ENCODE measurements around the gene KIRREL3. TPM values are rescaled to one million over a fixed set of nuclear protein-coding genes. Genes with fewer than 3 reads are reported as not detected.

Gene KIRREL3
- polyA plus RNA-seq, 2 of the 4 experiments (the other 2 are of a cell fraction), result 3.0 to 11.0 TPM

DNA sequence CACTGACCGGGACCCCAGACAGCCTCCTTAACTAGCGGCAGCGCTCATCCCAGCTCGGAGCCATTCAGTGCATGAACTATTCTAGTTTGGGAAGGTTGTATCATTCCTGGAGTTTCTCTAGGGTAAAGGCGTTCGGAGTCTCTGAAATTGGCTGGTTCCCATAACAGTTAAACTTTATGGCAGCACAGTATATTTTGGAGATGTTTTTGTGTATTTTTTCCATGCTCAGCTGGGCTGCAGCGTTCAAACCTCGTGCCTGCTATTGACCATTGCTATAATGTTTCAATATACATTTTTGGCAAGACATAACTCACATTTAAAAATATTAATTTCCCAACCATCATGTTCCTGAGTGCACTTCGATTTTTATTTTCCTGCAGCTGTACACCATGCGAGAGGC lies 475.4 kb downstream of the KIRREL3 start:
- TF ChIP-seq HOXB13 (CRISPR knock-in tag; IDR thresholded peaks at IDR 0.05; ENCODE audit: low read depth) (no peak), RNF2 (IDR thresholded peaks at IDR 0.05; ENCODE audit: borderline replicate concordance, low read depth) (no peak), ESRRA (IDR thresholded peaks at IDR 0.05; ENCODE audit: borderline replicate concordance, low read length) (no peak), HOXA7 (CRISPR knock-in tag; IDR thresholded peaks at IDR 0.05) (no peak), RARB (CRISPR knock-in tag; IDR thresholded peaks at IDR 0.05) (no peak)
- H3K4me2 ChIP-seq, result no peak overlapping the region
- peaks cover 6% of the 10 kb centered on the region; the same call in 1 of the 3 replicates for H3K4me1 ChIP-seq
- H3K9me3 ChIP-seq, result no peaks in the 10 kb centered on the region
- ATAC-seq (no peak), DNase-seq (ENCODE audit: low read depth in 1 of 2, low spot score in 1 of 2) (no peak), FAIRE-seq (no peak)
- 83% methylated on average over 10 of the region's 10 CpGs for WGBS (ENCODE audit: missing lambda C conversion rate)
- POLR2A ChIA-PET, result no interaction called here
- H3K27ac ChIP-seq, result no peak overlapping the region
- CTCF ChIA-PET, result no interaction called here
- H3K4me3 ChIP-seq, result no peak overlapping the region

DNA sequence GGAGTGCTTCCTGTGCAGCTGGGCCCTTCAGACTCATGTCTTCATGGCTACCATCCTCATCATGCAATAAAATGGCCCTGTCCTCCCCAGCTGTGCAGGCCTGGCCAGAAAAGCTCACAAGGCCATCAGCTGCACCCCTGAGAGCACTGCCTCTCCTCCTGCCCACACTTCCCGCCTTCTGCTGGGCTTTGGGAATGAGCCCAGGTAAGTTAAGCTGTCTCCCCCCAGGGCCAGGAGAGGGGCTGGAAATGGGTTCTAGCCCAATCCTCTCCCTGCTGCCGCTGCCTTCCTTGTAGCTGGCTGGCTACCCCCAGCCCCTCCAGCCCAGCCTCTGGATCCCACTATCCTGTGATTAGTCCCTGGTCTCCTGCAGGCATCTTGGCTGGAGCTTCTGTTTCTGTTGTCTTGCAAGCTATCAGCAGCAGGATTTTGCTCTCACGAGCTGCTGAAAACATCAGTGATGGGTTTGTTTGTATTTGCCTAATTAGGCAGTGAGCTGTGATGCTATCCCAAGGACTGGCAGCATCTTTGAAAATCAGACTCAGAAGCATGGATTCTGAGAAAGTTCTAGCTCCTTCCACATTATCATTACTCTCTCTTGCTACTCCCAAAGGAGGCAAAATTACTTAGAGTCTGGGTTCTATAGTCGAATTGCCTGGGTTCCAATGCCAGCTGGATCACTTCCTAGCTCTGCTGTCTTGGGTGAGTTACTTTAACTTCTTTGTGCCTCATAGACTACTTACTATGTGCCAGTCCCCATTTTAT lies 476.9 kb downstream of the KIRREL3 start:
- WGBS (ENCODE audit: missing lambda C conversion rate), result 67% methylated on average over 2 of the region's 4 CpGs
- ChIA-PET POLR2A (no interaction called here), CTCF (no interaction called here)
- H3K4me1 ChIP-seq, result peaks cover 6% of the 10 kb centered on the region; the same call in 1 of the 3 replicates
- no peak for DNase-seq (ENCODE audit: low read depth in 1 of 2, low spot score in 1 of 2)
- no peak overlapping the region for H3K4me2 ChIP-seq
- ATAC-seq, result no peak
- TF ChIP-seq HOXB5 (CRISPR knock-in tag; IDR thresholded peaks at IDR 0.05) (no peak), HDAC2 (IDR thresholded peaks at IDR 0.05) (no peak), GATA3 (IDR thresholded peaks at IDR 0.05; ENCODE audit: borderline replicate concordance) (no peak), EP300 (IDR thresholded peaks at IDR 0.05) (no peak), ESRRA (IDR thresholded peaks at IDR 0.05; ENCODE audit: borderline replicate concordance, low read length) (no peak), BHLHE40 (IDR thresholded peaks at IDR 0.05; ENCODE audit: low read depth, low read length) (no peak), KDM5A (IDR thresholded peaks at IDR 0.05) (no peak), RFX5 (IDR thresholded peaks at IDR 0.05) (no peak), HOXA7 (CRISPR knock-in tag; IDR thresholded peaks at IDR 0.05) (no peak)
- TF ChIP-seq, protein P1, sequence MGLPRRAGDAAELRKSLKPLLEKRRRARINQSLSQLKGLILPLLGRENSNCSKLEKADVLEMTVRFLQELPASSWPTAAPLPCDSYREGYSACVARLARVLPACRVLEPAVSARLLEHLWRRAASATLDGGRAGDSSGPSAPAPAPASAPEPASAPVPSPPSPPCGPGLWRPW (IDR thresholded peaks at IDR 0.05), result no peak
- no peak overlapping the region for H3K27ac ChIP-seq
- no peak for FAIRE-seq
- no peak overlapping the region for H3K4me3 ChIP-seq
- no peaks in the 10 kb centered on the region for H3K9me3 ChIP-seq

DNA sequence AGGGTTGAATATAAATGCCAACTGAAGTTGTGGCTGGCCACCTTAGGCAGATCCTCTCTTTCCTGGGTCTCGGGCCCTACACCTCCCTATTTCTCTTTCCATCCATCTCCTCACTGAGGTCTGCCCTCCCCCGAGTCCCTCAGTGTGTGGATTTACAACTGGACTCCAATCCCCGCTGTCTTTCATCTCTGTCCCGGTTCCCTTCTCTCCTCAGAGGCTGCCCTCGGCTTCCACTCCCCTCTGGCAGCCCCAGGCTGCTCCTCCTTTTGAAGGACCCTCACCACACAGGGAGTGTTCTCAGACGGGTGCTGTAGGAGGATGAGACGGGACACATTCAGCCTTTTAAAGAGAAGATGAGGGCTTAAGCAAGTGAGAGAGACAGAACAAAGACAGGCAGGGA lies 478.0 kb downstream of the KIRREL3 start:
- WGBS (ENCODE audit: missing lambda C conversion rate), result 83% methylated on average over 5 of the region's 7 CpGs
- no peak for DNase-seq (ENCODE audit: low read depth in 1 of 2, low spot score in 1 of 2)

More for the DNA sequence above, 478.0 kb downstream of the KIRREL3 start:
- CTCF ChIA-PET, result no interaction called here
- Histone ChIP-seq H3K27ac (peak overlapping the region in 1 of 2 experiments; percentile 47; a peak in 2 of 6 replicates), H3K4me3 (no peak overlapping the region), H3K9me3 (no peaks in the 10 kb centered on the region), H3K4me1 (peaks cover 6% of the 10 kb centered on the region; the same call in 1 of the 3 replicates), H3K4me2 (no peak overlapping the region)
- POLR2A ChIA-PET, result no interaction called here
- TF ChIP-seq, protein P2, sequence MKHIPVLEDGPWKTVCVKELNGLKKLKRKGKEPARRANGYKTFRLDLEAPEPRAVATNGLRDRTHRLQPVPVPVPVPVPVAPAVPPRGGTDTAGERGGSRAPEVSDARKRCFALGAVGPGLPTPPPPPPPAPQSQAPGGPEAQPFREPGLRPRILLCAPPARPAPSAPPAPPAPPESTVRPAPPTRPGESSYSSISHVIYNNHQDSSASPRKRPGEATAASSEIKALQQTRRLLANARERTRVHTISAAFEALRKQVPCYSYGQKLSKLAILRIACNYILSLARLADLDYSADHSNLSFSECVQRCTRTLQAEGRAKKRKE (CRISPR knock-in tag; IDR thresholded peaks at IDR 0.05; ENCODE audit: low read depth), result no peak
- TF ChIP-seq RAD21 (conservative IDR thresholded peaks at IDR 0.05 in 1 of 2, IDR thresholded peaks at IDR 0.05 in 1 of 2), result no peak
- no peak for TF ChIP-seq FOSB (CRISPR knock-in tag; IDR thresholded peaks at IDR 0.05)
- TF ChIP-seq NR3C1 (IDR thresholded peaks at IDR 0.05), result no peak
- TF ChIP-seq, protein P3, sequence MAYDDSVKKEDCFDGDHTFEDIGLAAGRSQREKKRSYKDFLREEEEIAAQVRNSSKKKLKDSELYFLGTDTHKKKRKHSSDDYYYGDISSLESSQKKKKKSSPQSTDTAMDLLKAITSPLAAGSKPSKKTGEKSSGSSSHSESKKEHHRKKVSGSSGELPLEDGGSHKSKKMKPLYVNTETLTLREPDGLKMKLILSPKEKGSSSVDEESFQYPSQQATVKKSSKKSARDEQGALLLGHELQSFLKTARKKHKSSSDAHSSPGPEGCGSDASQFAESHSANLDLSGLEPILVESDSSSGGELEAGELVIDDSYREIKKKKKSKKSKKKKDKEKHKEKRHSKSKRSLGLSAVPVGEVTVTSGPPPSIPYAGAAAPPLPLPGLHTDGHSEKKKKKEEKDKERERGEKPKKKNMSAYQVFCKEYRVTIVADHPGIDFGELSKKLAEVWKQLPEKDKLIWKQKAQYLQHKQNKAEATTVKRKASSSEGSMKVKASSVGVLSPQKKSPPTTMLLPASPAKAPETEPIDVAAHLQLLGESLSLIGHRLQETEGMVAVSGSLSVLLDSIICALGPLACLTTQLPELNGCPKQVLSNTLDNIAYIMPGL (CRISPR knock-in tag; IDR thresholded peaks at IDR 0.05; ENCODE audit: borderline replicate concordance), result no peak
- TF ChIP-seq JUNB (IDR thresholded peaks at IDR 0.05), result no peak
- TF ChIP-seq PHF8 (IDR thresholded peaks at IDR 0.05; ENCODE audit: borderline replicate concordance, low read depth), result no peak
- TF ChIP-seq, protein P4, sequence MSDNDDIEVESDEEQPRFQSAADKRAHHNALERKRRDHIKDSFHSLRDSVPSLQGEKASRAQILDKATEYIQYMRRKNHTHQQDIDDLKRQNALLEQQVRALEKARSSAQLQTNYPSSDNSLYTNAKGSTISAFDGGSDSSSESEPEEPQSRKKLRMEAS (IDR thresholded peaks at IDR 0.05), result no peak
- TF ChIP-seq SREBF2 (IDR thresholded peaks at IDR 0.05), result no peak
- TF ChIP-seq NFE2L2 (conservative IDR thresholded peaks at IDR 0.05; ENCODE audit: low read length), result no peak
- TF ChIP-seq JUN (IDR thresholded peaks at IDR 0.05), result no peak
- TF ChIP-seq CBX2 (IDR thresholded peaks at IDR 0.05; ENCODE audit: borderline replicate concordance, low read depth), result no peak
- TF ChIP-seq RARB (CRISPR knock-in tag; IDR thresholded peaks at IDR 0.05), result no peak
- no peak for TF ChIP-seq HOXB13 (CRISPR knock-in tag; IDR thresholded peaks at IDR 0.05; ENCODE audit: low read depth)
- TF ChIP-seq ZNF302 (CRISPR knock-in tag; IDR thresholded peaks at IDR 0.05), result no peak
- TF ChIP-seq, protein P5, sequence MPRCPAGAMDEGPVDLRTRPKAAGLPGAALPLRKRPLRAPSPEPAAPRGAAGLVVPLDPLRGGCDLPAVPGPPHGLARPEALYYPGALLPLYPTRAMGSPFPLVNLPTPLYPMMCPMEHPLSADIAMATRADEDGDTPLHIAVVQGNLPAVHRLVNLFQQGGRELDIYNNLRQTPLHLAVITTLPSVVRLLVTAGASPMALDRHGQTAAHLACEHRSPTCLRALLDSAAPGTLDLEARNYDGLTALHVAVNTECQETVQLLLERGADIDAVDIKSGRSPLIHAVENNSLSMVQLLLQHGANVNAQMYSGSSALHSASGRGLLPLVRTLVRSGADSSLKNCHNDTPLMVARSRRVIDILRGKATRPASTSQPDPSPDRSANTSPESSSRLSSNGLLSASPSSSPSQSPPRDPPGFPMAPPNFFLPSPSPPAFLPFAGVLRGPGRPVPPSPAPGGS (IDR thresholded peaks at IDR 0.05), result no peak
- ATAC-seq, result no peak
- no peak for FAIRE-seq

Measured in A549 (cell line).